Measurements from ENCODE around the gene SLC37A3. TPM values are rescaled to one million over a fixed set of nuclear protein-coding genes. Genes with fewer than 3 reads are reported as not detected.

Gene SLC37A3
- total RNA-seq, 2 experiments from 2014 or later = 8.0 to 10.0 TPM

GRCh38 chr7:140330128-140330527 lies 68.2 kb downstream of the SLC37A3 start:
- H4K20me1 ChIP-seq (ENCODE audit: insufficient read depth, low read length) = no peaks in the 10 kb centered on the region
- H3K36me3 ChIP-seq (ENCODE audit: insufficient read depth, low read length) = no peaks in the 10 kb centered on the region
- BruUV-seq (replicated peaks) = no TSS peak
- intact Hi-C loops (cut with micrococcal nuclease; ENCODE audit: unreplicated experiment) = no loop called here
- no peaks in the 10 kb centered on the region for H3K4me1 ChIP-seq (ENCODE audit: insufficient read depth, low read length, poor library complexity, severe bottlenecking)
- ChIA-PET CTCF (ENCODE audit: unreplicated experiment) (no interaction called here), POLR2A (no interaction called here)
- H3K79me2 ChIP-seq (ENCODE audit: insufficient read depth, low read depth, low read length) = no peaks in the 10 kb centered on the region
- no peak overlapping the region for H3K27ac ChIP-seq (ENCODE audit: low read depth, low read length, poor library complexity, severe bottlenecking)
- no peaks in the 10 kb centered on the region for H3K9me2 ChIP-seq (ENCODE audit: insufficient read depth, low read length)
- H3K4me3 ChIP-seq (ENCODE audit: low read depth, low read length, poor library complexity, severe bottlenecking) = no peak overlapping the region
- DNase-seq (ENCODE audit: low spot score) = no peak
- no peak for TF ChIP-seq CTCF (conservative IDR thresholded peaks at IDR 0.05; ENCODE audit: low read length)
- TF ChIP-seq EZH2phosphoT487 (IDR thresholded peaks at IDR 0.05; ENCODE audit: borderline replicate concordance, low read depth, low read length) = no peak
- no peak overlapping the region for H2AFZ ChIP-seq (ENCODE audit: low read length)
- no peak overlapping the region for H3K4me2 ChIP-seq (ENCODE audit: low read length)
- H3K9me3 ChIP-seq (ENCODE audit: low read length) = no peaks in the 10 kb centered on the region

GRCh38 chr7:140327261-140327661 lies 71.1 kb downstream of the SLC37A3 start:
- no peaks in the 10 kb centered on the region for H3K9me2 ChIP-seq (ENCODE audit: insufficient read depth, low read length)
- no peak overlapping the region for H3K27ac ChIP-seq (ENCODE audit: low read depth, low read length, poor library complexity, severe bottlenecking)
- H3K36me3 ChIP-seq (ENCODE audit: insufficient read depth, low read length) = no peaks in the 10 kb centered on the region
- CTCF ChIA-PET (ENCODE audit: unreplicated experiment) = no interaction called here
- H3K79me2 ChIP-seq (ENCODE audit: insufficient read depth, low read depth, low read length) = no peaks in the 10 kb centered on the region
- TF ChIP-seq EZH2phosphoT487 (IDR thresholded peaks at IDR 0.05; ENCODE audit: borderline replicate concordance, low read depth, low read length) (no peak), CTCF (conservative IDR thresholded peaks at IDR 0.05; ENCODE audit: low read length) (no peak)
- H2AFZ ChIP-seq (ENCODE audit: low read length) = no peak overlapping the region
- no peaks in the 10 kb centered on the region for H3K9me3 ChIP-seq (ENCODE audit: low read length)
- no peaks in the 10 kb centered on the region for H4K20me1 ChIP-seq (ENCODE audit: insufficient read depth, low read length)
- BruUV-seq (replicated peaks) = no TSS peak
- DNase-seq (ENCODE audit: low spot score) = no peak
- no peaks in the 10 kb centered on the region for H3K4me1 ChIP-seq (ENCODE audit: insufficient read depth, low read length, poor library complexity, severe bottlenecking)
- no peak overlapping the region for H3K4me2 ChIP-seq (ENCODE audit: low read length)
- POLR2A ChIA-PET = no interaction called here
- intact Hi-C loops (cut with micrococcal nuclease; ENCODE audit: unreplicated experiment) = loop anchor here (5.0 kb wide), 1 partner anchor 165 kb away; no protein-coding TSS in a partner anchor
- no peak overlapping the region for H3K4me3 ChIP-seq (ENCODE audit: low read depth, low read length, poor library complexity, severe bottlenecking)

GRCh38 chr7:140326116-140326928 lies 72.0 kb downstream of the SLC37A3 start:
- Histone ChIP-seq H4K20me1 (ENCODE audit: insufficient read depth, low read length) (no peaks in the 10 kb centered on the region), H3K36me3 (ENCODE audit: insufficient read depth, low read length) (no peaks in the 10 kb centered on the region), H2AFZ (ENCODE audit: low read length) (no peak overlapping the region), H3K79me2 (ENCODE audit: insufficient read depth, low read depth, low read length) (no peaks in the 10 kb centered on the region), H3K4me2 (ENCODE audit: low read length) (peak overlapping the region; percentile 37; the same call in 1 of the 2 replicates), H3K9me2 (ENCODE audit: insufficient read depth, low read length) (no peaks in the 10 kb centered on the region), H3K4me1 (ENCODE audit: insufficient read depth, low read length, poor library complexity, severe bottlenecking) (no peaks in the 10 kb centered on the region), H3K4me3 (ENCODE audit: low read depth, low read length, poor library complexity, severe bottlenecking) (no peak overlapping the region), H3K9me3 (ENCODE audit: low read length) (no peaks in the 10 kb centered on the region), H3K27ac (ENCODE audit: low read depth, low read length, poor library complexity, severe bottlenecking) (no peak overlapping the region)
- CTCF ChIA-PET (ENCODE audit: unreplicated experiment) = no interaction called here
- POLR2A ChIA-PET = interaction anchor here (0.6 to 0.7 kb wide), 2 partner anchors 716 to 1095 kb away, joined by 3 to 4 read pairs; partner anchors contain the start of gene UBN2
- TF ChIP-seq CTCF (conservative IDR thresholded peaks at IDR 0.05; ENCODE audit: low read length) = peak; percentile 79
- TF ChIP-seq EZH2phosphoT487 (IDR thresholded peaks at IDR 0.05; ENCODE audit: borderline replicate concordance, low read depth, low read length) = no peak
- DNase-seq (ENCODE audit: low spot score) = peak; percentile 60
- intact Hi-C loops (cut with micrococcal nuclease; ENCODE audit: unreplicated experiment) = loop anchor here (1.0 to 5.0 kb wide), 2 partner anchors 151 to 166 kb away; no protein-coding TSS in a partner anchor
- BruUV-seq (replicated peaks) = no TSS peak
